HFFc6 (cell line): ENCODE measurements around the gene EFEMP1. TPM values are rescaled to one million over a fixed set of nuclear protein-coding genes. Genes with fewer than 3 reads are reported as not detected.

Source experiments
- DNase-seq: peaks from one replicate; pipeline ENCODE4 v3.0.0-alpha.2; 2018
- H3K27ac Mint-ChIP-seq: 2 replicates; pipeline ENCODE4 v1.8.0; 2020; ENCODE audit warnings: mild to moderate bottlenecking, mixed read lengths
- H3K27me3 Mint-ChIP-seq: 2 replicates; pipeline ENCODE4 v1.8.0; 2021; ENCODE audit warnings: mild to moderate bottlenecking, moderate library complexity, mixed read lengths; ENCODE audit not compliant: insufficient read depth
- H3K36me3 Mint-ChIP-seq: 2 replicates; pipeline ENCODE4 v1.8.0; 2021; ENCODE audit warnings: low read depth, mixed read lengths
- H3K4me1 Mint-ChIP-seq: 2 replicates; pipeline ENCODE4 v1.8.0; 2020; ENCODE audit warnings: low read depth, mixed read lengths
- H3K4me3 Mint-ChIP-seq: 2 replicates; pipeline ENCODE4 v1.8.0; 2020; ENCODE audit warnings: mild to moderate bottlenecking, moderate library complexity, mixed read lengths
- H3K9me3 Mint-ChIP-seq: 2 replicates; pipeline ENCODE4 v1.8.0; 2020; ENCODE audit warnings: mild to moderate bottlenecking, mixed read lengths
- total RNA-seq, 6 experiments: library from RNA; stranded (reverse); fragmentation: NEBNext Ultra II Directional; extraction: Animal tissue kit (Norgen Biotek cat#: 25700); gene quantifications; 2 replicates in 1 of 6; 3 replicates in 5 of 6; pipeline ENCODE4 v1.2.3, GENCODE V29; 2021
- TF ChIP-seq, protein P1 (sequence below): fragments of 200-600 bp; sonication (generic); IDR thresholded peaks from 2 replicates; pipeline ENCODE4 v1.5.0; 2021; ENCODE audit warnings: antibody characterized with exemption, mild to moderate bottlenecking

The EFEMP1 gene
- total RNA-seq, 6 experiments from 2014 or later, result 42.1 to 63.5 (median 51.9) TPM

DNA sequence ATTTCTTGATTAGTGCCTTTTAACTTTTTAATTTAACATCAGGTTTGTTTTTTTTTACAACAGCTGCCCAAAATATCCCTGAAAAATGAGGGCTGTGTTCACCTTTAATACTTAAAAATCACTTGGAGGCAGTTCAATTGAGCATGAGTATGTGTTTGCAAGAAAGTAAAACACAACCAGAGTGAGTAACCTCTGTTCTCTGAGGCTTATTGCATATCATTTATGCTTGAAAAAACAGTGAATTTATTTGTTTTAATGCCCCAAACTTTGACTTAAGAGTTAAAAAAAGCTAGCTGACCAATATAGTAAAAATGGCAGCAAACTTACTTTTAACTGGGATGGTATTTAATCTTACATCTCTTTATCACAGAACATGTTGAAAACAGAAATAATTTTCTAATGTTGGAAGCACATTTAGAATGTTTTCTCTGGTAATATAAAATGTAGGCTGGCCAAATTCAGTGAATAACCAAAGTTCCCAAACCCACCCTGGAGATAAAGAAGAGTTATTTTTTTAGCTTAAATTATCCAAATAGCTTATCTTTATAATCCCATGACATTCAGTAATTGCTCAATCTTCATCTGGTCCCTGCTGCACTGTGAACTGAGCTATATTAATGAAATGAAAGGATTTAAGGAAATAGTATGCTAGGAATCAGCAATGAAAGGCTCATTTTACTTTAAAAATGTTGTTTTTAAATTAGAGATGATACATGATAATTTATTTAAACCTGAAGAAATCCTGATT, 24.8 kb upstream of the EFEMP1 start:
- H3K9me3 Mint-ChIP-seq, result no peaks in the 10 kb centered on the region
- H3K27ac Mint-ChIP-seq, result no peak overlapping the region
- H3K4me1 Mint-ChIP-seq, result peaks cover 19% of the 10 kb centered on the region
- no peaks in the 10 kb centered on the region; the same call in 1 of the 2 replicates for H3K27me3 Mint-ChIP-seq
- H3K4me3 Mint-ChIP-seq, result no peak overlapping the region
- TF ChIP-seq, protein P1, sequence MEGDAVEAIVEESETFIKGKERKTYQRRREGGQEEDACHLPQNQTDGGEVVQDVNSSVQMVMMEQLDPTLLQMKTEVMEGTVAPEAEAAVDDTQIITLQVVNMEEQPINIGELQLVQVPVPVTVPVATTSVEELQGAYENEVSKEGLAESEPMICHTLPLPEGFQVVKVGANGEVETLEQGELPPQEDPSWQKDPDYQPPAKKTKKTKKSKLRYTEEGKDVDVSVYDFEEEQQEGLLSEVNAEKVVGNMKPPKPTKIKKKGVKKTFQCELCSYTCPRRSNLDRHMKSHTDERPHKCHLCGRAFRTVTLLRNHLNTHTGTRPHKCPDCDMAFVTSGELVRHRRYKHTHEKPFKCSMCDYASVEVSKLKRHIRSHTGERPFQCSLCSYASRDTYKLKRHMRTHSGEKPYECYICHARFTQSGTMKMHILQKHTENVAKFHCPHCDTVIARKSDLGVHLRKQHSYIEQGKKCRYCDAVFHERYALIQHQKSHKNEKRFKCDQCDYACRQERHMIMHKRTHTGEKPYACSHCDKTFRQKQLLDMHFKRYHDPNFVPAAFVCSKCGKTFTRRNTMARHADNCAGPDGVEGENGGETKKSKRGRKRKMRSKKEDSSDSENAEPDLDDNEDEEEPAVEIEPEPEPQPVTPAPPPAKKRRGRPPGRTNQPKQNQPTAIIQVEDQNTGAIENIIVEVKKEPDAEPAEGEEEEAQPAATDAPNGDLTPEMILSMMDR, result no peak
- DNase-seq, result no peak
- H3K36me3 Mint-ChIP-seq, result peaks cover 7% of the 10 kb centered on the region; the same call in 1 of the 2 replicates

DNA sequence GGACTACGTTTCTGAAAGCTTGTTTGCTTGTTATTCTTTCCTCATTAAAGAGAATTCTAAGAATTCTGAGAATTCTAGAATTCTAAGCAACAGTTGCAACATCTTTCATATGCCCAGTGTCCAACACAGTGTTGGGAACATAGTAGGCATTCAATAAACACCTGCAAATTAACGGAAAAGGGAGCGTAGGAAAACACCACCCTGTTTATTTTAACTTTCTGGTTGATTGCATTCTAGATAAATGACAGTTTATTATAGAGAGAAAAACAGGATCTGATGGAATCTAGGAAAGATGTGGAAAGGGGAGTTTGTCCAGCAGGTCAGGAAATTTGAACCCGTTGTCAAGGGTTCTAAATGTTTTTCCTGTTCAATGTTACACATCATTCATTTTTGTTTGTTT, 24.2 kb upstream of the EFEMP1 start:
- Mint-ChIP-seq H3K27me3 (no peaks in the 10 kb centered on the region; the same call in 1 of the 2 replicates), H3K9me3 (no peaks in the 10 kb centered on the region), H3K4me1 (peaks cover 19% of the 10 kb centered on the region), H3K27ac (no peak overlapping the region), H3K36me3 (peaks cover 7% of the 10 kb centered on the region; the same call in 1 of the 2 replicates), H3K4me3 (no peak overlapping the region)
- no peak for DNase-seq
- TF ChIP-seq, protein P1, result no peak

DNA sequence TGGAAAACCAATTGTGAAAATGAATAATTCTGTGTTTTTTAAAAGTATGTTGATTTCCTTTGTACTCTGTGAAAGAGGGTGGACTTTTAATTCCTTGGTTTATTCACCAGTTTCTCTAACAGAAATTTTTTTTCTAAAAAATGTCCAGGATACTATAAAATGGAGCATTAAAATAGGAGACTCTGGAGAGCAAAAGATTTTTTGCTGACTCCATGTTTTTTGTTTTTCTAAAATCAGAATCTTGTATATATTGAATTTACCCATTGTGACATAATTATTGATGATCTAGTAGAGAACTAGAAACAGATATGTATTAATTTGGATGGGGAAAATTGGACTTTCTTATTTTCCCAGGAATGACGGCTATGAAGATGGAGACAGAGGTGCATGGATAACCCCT, 23.2 kb upstream of the EFEMP1 start:
- TF ChIP-seq, protein P1, result no peak
- no peak overlapping the region for H3K4me3 Mint-ChIP-seq
- H3K27me3 Mint-ChIP-seq, result no peaks in the 10 kb centered on the region; the same call in 1 of the 2 replicates
- H3K4me1 Mint-ChIP-seq, result peaks cover 26% of the 10 kb centered on the region
- H3K27ac Mint-ChIP-seq, result no peak overlapping the region
- H3K36me3 Mint-ChIP-seq, result peaks cover 7% of the 10 kb centered on the region; the same call in 1 of the 2 replicates
- DNase-seq, result no peak
- H3K9me3 Mint-ChIP-seq, result no peaks in the 10 kb centered on the region

DNA sequence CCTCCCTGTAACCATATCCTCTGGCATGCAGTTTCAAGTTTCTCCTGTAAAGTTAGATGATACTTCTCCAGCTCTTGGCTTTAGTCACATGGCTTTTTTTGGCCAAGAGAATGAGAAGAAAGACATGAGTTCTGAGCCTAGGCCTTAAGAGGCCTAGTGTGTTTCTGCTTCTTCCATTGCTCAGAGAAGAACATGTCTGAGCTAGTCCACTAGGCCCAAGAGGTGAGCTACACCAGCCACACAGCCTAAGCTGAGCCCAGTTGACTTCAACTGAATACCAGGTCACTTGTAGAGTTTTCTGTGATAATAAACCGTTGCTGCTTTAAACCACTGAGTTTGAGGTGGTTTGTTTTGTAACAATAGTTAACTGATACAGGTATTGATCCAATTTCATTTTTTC, 19.9 kb upstream of the EFEMP1 start:
- Mint-ChIP-seq H3K9me3 (no peaks in the 10 kb centered on the region), H3K36me3 (peaks cover 7% of the 10 kb centered on the region; the same call in 1 of the 2 replicates), H3K4me1 (peaks cover 21% of the 10 kb centered on the region), H3K27me3 (no peaks in the 10 kb centered on the region), H3K27ac (no peak overlapping the region), H3K4me3 (no peak overlapping the region)
- TF ChIP-seq, protein P1, result no peak
- no peak for DNase-seq

DNA sequence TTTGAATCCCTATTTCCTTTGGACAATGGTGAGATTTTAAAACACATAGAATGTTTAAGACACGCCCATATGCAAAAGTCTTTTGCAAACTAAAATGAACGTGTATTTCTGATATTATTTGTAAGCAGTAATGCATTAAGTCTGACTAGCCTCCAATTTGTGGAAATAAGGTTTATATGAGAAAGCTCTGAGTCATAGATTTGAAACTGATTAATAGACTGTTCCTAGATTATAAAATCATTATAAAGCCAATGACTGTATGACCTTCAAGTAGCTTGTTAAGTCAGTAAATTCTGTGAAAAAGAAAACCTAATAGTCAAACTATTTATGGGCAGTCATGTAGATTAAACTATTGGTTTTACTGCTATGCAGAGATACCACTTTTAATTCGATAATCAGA, 12.8 kb upstream of the EFEMP1 start:
- H3K27me3 Mint-ChIP-seq, result no peaks in the 10 kb centered on the region; the same call in none of the 2 replicates
- peaks cover 10% of the 10 kb centered on the region; the same call in 1 of the 2 replicates for H3K4me1 Mint-ChIP-seq
- H3K27ac Mint-ChIP-seq, result no peak overlapping the region
- no peak overlapping the region for H3K4me3 Mint-ChIP-seq
- TF ChIP-seq, protein P1, result no peak
- H3K36me3 Mint-ChIP-seq, result no peaks in the 10 kb centered on the region
- DNase-seq, result no peak
- no peaks in the 10 kb centered on the region for H3K9me3 Mint-ChIP-seq
